Right atrium auricular region (tissue), 2 donors: ENCODE results near the gene SMIM44. TPM values are rescaled to one million over a fixed set of nuclear protein-coding genes. Genes with fewer than 3 reads are reported as not detected.
A peak's percentile ranks its signal among the peaks of the same experiment; 100 is the strongest.

Experiments
- DNase-seq: peaks from one replicate; pipeline ENCODE4 v3.0.0-alpha.2; 2019; ENCODE audit warnings: low spot score
- H3K27ac ChIP-seq, 2 donors: fragments of 200-600 bp; sonication (generic); 1 replicate in 1 of 2; 2 replicates in 1 of 2; pipeline ENCODE4 v1.5.1; 2016 to 2019
- H3K27me3 ChIP-seq, 2 donors: fragments of 200-600 bp; sonication (generic); one replicate each; pipeline versions ENCODE4 v1.5.1 to v1.6.0; 2017 to 2019
- H3K36me3 ChIP-seq: fragments of 200-600 bp; sonication (generic); one replicate; pipeline ENCODE4 v1.5.1; 2016
- H3K4me1 ChIP-seq, 2 donors: fragments of 200-600 bp; sonication (generic); one replicate each; pipeline versions ENCODE4 v1.5.1 to v1.6.0; 2017 to 2019
- H3K4me3 ChIP-seq, 2 donors: fragments of 200-600 bp; sonication (generic); 1 replicate in 1 of 2; 2 replicates in 1 of 2; pipeline ENCODE4 v1.5.1; 2017 to 2019; ENCODE audit warnings: mild to moderate bottlenecking in 1 of 2, moderate library complexity in 1 of 2
- H3K9me3 ChIP-seq, 2 donors: fragments of 200-600 bp; sonication (generic); one replicate each; pipeline ENCODE4 v1.5.1; 2019
- total RNA-seq, 2 donors: library from RNA; depleted of rRNA; stranded (reverse); fragments of >200 nt; gene quantifications; one replicate each; pipeline ENCODE4 v1.1.0, GENCODE V29; 2016
- TF ChIP-seq, protein P1 (sequence below), 2 donors: fragments of 200-600 bp; sonication (generic); IDR thresholded peaks; one replicate each; pipeline ENCODE4 v1.5.1; 2019; ENCODE audit warnings: antibody characterized with exemption in 2 of 2

The SMIM44 gene
- total RNA-seq, 2 donors from 2014 or later = not detected

GRCh38 chr19:3459965-3460582, 23.2 kb downstream of the SMIM44 start:
- Histone ChIP-seq H3K27me3 (no peaks in the 10 kb centered on the region), H3K4me3 (no peak overlapping the region), H3K4me1 (peaks cover 0 to 64% of the 10 kb centered on the region in 2 donors), H3K27ac (peak overlapping the region; percentile 90 to 96), H3K36me3 (peaks cover 56% of the 10 kb centered on the region), H3K9me3 (no peaks in the 10 kb centered on the region)
- no peak for DNase-seq
- TF ChIP-seq, protein P1, sequence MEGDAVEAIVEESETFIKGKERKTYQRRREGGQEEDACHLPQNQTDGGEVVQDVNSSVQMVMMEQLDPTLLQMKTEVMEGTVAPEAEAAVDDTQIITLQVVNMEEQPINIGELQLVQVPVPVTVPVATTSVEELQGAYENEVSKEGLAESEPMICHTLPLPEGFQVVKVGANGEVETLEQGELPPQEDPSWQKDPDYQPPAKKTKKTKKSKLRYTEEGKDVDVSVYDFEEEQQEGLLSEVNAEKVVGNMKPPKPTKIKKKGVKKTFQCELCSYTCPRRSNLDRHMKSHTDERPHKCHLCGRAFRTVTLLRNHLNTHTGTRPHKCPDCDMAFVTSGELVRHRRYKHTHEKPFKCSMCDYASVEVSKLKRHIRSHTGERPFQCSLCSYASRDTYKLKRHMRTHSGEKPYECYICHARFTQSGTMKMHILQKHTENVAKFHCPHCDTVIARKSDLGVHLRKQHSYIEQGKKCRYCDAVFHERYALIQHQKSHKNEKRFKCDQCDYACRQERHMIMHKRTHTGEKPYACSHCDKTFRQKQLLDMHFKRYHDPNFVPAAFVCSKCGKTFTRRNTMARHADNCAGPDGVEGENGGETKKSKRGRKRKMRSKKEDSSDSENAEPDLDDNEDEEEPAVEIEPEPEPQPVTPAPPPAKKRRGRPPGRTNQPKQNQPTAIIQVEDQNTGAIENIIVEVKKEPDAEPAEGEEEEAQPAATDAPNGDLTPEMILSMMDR (IDR thresholded peaks at IDR 0.05) = no peak

DNA sequence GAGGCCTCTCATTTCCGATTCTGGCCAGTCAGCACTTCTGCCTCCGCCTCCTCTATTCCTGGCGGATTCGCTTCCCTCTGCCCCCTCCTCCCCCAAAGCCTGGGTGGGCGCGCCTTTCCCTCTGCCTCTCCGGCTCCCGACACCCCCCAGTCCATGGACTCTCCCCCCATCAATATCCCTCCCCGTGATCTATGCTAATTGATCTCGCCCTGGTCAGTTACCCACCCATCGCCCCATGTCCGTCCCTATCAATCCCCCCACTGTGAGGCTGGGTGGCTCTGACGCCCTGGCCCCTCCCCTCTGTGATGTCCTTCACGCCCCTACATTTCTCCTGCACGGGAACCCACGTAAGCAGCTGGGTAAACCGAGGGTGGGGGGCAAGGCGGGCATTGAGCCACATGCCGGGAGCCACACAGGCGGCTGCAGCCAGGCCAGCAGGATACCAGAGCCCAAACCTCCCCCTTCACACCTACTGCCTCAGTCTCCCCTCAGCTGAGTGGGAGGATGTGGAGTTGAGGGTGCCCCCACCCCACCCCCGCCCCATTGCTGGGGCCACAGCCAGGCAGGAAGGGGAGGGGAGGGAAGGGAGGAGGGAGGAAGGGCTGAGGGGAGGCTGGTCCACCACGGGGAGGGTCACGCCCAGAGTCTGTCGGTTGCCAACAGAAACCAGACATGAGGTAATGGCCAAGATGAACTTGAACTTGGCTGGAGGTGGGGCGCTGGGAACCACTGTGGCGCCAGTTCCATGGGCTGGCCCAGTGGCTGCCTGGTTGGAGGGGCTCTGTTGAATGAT, 24.0 kb downstream of the SMIM44 start:
- TF ChIP-seq, protein P1 (IDR thresholded peaks at IDR 0.05) = no peak
- Histone ChIP-seq H3K4me1 (peaks cover 0 to 59% of the 10 kb centered on the region in 2 donors), H3K27me3 (no peaks in the 10 kb centered on the region), H3K4me3 (no peak overlapping the region), H3K36me3 (peaks cover 62% of the 10 kb centered on the region), H3K27ac (peak overlapping the region; percentile 90 to 96), H3K9me3 (no peaks in the 10 kb centered on the region)
- DNase-seq = peak; percentile 94

DNA sequence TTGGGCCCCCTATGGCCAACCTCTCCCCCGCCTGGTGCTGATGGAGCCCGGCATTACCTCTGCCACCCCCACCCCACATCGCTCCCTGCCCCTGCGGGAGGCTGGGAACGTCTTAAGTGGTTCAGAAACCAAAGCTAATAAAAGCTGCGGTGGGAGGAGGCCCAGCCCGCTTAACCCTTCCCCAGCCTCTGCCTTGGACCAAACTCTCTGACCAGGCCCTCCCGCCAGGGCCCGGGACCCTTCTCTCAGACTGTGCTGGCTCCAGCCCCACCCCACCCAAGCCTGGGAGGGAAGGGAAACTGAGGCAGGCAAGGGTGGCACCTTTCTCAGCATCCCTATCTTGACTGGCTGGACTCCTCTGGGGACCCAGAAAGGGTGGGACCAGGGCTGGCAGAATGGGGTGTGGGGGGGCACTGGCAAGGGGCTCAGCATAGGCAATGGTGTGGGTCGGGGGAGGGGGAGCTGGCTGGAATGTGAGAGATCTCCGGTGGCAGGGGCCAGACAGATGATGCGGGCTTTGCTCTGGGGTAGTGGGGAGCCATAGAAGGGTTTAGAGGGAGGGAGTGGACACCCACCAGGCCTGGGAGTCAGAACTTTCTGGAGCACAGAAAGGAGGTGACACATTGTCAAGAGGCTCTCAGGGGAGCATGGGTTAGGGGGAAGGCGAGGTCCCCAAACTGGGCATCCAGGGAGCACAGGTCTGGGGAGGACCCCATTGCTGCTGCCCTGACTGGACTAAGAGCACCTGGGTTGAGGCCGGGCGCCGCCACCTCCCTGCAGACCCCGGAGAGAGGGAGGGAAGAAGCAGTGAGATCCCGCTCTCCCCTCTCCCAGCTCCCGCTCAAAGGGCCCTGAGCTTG, 24.8 kb downstream of the SMIM44 start:
- no peaks in the 10 kb centered on the region for H3K9me3 ChIP-seq
- H3K27ac ChIP-seq = peak overlapping the region; percentile 90 to 96
- no peak overlapping the region for H3K4me3 ChIP-seq
- H3K4me1 ChIP-seq = peaks cover 0 to 50% of the 10 kb centered on the region in 2 donors
- peaks cover 62% of the 10 kb centered on the region for H3K36me3 ChIP-seq
- no peak for DNase-seq
- no peaks in the 10 kb centered on the region for H3K27me3 ChIP-seq
- TF ChIP-seq, protein P1 (IDR thresholded peaks at IDR 0.05) = no peak

DNA sequence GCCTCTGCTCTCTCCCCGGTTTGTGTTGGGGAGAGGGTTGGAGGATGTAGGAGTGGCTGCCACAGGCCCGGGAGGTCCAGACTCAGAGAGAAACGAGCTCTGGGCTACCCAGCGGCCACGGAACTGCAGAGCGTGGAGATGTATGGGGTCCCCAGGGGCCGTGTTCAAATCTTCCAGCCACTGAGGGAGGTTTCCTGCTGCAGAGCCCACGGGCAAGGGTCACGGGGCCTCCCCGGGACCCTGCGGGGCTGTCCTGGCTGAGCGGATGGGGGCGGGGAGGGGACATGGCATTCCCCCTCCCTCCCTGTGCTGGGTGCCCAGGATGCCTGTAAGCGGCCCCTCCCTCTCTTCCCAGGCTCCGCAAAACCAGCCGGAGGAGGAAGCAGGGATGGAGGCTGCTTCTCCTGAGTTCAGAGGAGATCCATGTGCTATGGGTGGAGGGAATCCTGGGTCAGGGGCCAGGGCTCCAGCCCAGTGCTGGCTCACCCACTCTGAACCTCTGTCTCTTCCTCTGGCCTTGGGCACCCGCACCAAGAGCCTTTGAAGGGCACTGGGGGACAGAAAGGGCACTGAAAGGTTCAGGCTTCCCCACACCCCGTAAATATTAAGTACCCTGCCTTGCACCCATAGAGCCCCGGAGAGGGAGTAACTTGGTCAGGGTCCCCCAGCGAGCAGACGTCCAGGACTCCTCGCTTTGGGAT, 25.6 kb downstream of the SMIM44 start:
- H3K27ac ChIP-seq = peak overlapping the region; percentile 90 to 96
- no peaks in the 10 kb centered on the region for H3K9me3 ChIP-seq
- no peak for DNase-seq
- H3K36me3 ChIP-seq = peaks cover 62% of the 10 kb centered on the region
- no peak overlapping the region for H3K4me3 ChIP-seq
- TF ChIP-seq, protein P1 (IDR thresholded peaks at IDR 0.05) = no peak
- H3K27me3 ChIP-seq = no peaks in the 10 kb centered on the region
- peaks cover 0 to 48% of the 10 kb centered on the region in 2 donors for H3K4me1 ChIP-seq

GRCh38 chr19:3456925-3457527, 26.2 kb downstream of the SMIM44 start:
- no peak for DNase-seq
- no peak overlapping the region for H3K4me3 ChIP-seq
- H3K36me3 ChIP-seq = peaks cover 62% of the 10 kb centered on the region
- no peaks in the 10 kb centered on the region for H3K9me3 ChIP-seq
- TF ChIP-seq, protein P1 (IDR thresholded peaks at IDR 0.05) = no peak
- H3K4me1 ChIP-seq = peaks cover 0 to 48% of the 10 kb centered on the region in 2 donors
- H3K27ac ChIP-seq = peak overlapping the region; percentile 90 to 96
- H3K27me3 ChIP-seq = no peaks in the 10 kb centered on the region
